Activated CD8-positive, alpha-beta memory T cell treated with anti-CD3 and anti-CD28 coated beads for 48 hours (primary cell): ENCODE data around the gene SP8.

Source experiments
- DNase-seq, 3 experiments: peaks; one replicate each; pipeline ENCODE4 v3.0.0-alpha.2; 2020; ENCODE audit warnings: low read depth in 2 of 3, low spot score in 2 of 3

The SP8 gene

DNA sequence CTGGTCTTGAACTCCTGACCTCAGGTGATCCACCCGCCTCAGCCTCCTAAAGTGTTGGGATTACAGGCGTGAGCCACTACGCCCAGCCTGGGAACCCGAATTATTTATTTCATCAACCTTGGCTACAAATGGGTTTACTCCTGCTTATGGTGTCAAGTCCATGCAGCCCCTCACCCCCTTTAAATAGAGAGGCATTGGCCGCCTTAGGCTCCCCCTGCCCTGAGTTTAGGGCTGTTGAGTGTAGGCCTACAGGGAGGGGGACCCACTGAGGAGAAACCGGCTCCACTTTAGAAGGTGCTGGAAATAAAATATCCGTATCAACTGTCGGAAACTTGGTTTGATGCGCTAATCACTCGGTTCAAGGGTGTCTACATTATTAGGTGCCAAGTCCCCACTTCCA, 8.7 kb upstream of the SP8 start:
- no peak for DNase-seq

DNA sequence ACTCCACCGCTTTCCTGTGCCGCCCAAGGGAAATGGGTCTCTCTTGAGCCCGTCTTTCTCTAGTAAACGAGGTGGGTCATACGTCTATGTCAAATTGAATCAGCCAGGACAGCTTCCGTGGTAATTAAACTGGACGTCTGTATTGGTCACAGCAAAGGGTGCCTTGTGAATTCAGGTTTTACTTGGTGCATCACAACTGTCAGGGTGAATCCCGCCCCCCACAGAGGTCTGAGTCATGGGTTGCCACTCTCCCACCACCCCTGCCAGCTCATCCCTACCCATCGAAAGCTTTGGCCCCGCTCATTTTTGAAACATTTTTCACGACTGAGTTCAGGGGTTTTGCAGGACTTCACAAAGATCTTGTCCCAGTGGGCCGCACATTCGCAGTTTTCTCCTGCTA, 8.0 kb upstream of the SP8 start:
- DNase-seq: no peak

DNA sequence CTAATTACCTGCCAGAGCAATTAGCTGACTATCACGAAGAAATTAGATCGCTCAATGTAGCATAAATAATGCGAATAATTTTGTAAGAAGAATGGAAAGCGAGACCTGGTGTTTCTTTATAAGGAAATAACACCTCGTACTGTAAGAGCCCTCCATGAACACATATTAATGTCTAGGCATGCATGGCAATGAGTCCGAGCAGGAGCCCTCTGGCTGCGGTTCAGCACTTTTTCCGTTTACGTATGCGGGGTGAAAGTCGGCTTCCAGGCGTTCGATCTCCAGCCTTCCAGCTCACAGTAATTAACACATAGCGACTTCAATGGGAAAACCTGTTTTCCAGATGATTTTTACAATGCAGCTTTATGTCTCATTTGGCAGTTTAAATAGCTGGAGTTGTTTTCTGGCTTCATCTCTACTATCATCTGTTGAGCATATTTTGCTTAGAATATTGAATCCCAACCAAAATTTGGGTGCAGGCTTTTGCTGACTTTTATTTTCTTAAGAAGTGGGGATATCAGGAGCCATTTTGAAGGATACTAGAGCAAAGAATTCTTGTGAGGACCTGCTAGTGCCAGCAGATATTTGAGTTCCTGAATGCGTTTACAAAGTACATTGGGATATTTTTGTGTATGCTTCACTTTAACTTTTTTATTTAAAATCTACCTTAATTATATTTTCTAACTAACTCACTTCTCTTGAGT, 7.2 kb upstream of the SP8 start:
- no peak for DNase-seq

DNA sequence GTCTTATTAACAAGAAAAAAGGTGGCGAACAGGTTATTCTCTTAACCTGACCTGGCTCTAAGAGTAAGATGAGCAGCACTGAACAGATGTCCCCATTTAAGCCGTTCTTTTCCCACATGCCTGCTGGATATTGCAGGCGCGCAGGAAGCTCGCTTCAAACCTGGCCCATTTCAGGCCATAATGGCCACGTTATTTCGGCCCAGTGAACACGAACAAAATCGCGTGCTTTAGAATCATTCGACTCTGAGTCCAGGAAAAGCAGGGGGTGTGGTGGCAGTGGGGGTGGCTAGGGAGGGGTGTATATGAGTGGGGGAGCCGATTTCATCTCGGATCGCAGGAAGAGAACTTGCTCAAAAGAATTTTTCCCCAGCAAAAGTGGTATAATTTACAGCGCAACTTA, 6.6 kb upstream of the SP8 start:
- DNase-seq: no peak

DNA sequence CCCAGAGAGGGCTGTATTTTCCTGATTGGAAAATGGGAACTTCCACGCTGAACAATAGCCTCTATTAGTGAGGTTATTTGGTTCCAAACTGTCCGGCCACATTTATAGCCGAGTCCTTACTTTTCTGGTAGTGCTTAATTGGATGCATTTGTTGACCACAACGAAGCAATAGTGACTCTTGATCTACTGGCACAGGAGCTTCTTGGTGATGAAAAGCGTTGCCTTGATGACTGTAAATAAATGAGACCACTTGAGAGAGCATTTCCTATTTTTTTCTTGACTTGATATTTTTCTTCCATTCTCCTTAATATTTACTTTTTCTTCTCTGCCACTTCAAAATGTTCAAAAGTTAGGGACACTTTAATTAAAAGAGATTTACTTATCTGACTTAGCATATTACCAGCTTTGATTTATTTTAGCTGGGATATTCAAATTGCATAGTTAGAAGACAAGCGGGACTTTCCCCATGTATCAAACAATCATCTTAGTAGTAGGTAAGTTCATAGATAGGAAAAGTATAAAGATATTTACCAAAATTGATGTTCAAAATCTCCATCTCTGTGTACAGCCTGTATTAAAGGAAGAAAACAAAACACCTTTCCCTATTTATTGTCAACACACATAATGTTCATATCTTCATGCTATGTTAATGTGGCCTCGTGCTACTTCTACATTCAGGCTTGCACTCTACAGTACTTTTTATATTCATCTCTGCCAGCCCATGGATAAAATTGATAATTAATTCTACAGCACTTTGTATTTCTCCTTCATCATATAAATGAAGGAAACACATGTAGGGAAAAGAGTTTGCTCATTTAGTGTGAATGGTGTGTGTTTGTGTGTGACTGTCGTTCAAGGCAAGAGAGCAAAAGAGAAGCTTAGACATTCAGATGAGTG, 5.1 kb upstream of the SP8 start:
- DNase-seq: no peak

DNA sequence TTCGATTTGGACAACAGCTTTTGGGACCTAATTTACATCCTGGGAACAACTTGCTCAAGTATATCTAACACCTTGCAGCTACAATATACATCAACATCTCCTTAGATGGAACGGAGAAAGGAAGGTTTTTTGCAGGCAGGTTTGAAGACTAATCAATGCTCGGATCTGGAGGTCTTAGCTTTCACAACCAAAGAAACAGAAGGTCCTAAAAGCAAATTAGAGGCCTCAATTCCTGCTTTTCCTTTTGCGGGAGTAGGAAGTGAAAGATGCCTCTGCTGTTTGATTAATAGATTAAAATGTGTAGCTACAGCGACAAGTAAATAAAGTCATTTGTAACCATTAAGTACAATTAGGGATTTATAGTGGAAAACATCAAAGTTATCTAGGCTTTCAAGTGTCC, 3.7 kb upstream of the SP8 start:
- no peak for DNase-seq

DNA sequence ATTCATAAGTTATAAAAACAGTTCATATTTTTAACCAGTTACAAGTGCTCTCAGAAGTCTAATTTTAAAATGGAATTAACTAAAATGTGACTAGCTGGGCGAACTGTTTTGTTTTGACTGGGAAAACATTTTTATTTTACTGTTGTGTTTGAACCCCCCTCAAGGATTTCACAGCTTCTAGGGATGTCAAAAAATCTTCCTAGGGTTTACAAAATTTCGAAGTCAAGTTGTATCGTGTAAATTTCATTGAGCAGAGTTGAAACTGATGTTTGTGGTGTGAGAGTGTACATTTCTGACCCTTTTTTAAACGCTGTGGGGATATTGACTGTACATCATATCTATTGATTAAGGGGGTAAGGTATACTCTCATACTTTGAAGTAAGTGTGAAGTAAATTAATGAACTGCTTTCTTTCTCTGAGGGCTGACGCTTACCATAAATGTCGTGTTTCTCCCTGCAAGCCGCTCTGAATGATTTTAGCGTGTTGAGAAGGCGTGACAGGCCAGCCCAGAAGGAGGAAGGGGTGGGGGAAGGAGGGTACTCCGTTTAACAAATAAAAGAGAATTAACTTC, 1.8 kb upstream of the SP8 start:
- no peak for DNase-seq

DNA sequence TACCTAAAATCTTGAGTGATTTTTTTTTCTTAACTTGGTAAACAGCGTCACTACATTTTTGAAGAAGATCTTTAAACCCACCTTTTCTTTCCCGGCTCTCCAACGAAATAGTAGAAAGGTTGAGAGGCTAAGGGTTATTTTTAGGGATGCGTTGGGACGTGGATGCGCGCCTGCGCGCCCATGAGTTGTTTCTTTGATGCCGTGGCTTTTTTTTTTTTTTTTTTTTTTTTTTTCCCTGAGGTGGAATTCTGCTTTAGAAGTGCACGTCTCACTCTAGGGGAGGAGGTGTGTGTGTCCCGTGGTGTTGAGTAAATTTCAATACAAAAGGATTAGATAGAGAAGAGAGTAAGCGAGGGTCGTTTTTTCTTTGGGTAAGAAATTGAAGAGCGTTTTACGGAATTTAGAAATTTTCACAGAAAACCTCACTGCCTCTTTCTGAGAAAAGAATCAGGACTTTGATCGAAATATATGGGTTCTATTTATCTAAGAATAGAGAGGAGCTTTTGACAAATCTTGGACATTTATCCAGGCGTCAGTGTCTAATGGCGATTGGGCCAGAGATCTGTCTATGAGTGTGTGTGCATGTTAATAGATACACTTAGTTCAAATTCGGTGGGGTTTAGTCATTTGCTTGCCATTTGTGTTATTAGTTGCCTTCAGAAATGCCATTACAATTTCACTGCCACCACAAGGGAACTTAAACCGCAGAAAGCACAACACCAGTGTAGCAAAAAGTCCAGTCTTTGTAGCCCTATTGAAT, 1.2 kb upstream of the SP8 start:
- DNase-seq: no peak

DNA sequence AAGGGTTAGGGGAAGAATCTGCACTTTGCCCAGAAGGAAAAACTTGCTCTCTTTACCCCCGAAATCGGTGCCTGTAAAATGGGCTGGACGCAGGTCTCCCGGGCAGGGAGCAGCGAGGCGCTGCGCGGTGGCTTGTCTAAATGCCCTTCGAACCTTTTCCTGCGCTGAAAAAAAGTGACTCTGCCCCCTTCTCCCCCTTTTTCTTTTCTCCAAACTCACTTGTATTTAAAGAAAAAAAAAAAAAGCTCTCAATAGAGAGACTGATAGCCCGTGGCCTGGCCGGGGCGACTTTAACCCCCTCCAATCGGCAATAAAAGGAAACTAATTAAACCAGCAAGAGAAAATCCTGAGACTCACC, 286 bp downstream of the SP8 start:
- DNase-seq: no peak

DNA sequence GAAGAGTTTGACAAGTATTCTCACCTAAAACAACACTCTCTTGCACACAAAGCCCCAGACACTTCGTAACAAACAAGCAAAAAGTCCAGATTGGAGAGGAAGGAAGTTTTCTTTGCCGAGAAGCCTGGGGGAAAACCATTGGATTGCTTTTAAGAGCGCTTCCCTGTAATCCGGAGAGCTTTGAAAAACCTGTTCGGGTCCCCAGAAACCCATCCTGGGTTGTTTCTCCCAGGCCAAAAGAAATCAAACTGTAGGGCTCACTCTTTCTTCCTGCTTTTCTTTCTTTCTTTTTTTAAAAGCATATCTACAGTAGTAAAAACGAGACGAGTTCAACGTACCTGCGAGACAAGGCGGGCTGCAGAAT, 655 bp downstream of the SP8 start:
- no peak for DNase-seq

DNA sequence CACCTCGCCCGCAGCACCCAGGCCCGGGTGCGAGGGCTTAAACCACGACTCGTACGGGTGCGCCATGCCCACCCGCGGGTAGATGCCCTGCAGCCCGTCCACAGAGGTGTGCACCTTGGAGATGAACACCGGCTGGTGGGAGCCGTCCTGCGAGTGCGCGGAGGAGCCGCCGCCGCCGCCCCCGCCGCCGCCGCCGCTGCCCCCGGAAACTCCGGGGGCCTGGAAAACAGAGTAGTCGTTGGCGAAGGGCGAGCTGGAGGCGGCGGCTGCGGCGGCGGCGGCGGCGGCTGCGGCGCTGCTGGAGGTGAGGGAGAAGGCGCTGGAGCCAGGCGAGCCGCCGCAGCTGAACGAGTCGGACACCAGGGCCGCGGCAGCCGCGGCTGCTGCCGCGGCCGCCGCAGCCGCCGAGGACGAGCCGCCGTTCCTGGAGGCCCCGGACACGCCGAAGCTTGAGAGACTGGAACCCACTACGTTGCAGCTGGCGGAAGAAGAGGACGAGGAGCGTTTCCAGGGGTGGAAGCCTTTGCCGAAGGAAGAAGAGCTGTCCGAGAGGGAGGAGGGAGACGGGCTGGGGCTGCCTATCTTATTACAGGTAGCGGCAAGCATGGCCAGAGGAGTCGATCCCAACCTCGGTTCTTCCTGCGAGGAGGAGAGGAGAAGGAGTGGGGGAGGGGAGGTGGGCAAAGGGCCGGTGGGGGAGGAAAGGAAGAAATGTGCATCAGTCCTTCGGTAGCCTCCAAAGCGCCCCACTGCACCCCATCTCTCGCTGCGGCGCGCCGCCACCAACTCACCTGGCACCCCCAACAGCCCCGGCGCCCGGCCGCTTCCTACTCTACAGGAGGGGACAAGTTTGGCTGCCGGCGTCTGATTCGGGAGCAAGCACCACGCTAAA, 1.3 kb downstream of the SP8 start:
- DNase-seq: no peak

DNA sequence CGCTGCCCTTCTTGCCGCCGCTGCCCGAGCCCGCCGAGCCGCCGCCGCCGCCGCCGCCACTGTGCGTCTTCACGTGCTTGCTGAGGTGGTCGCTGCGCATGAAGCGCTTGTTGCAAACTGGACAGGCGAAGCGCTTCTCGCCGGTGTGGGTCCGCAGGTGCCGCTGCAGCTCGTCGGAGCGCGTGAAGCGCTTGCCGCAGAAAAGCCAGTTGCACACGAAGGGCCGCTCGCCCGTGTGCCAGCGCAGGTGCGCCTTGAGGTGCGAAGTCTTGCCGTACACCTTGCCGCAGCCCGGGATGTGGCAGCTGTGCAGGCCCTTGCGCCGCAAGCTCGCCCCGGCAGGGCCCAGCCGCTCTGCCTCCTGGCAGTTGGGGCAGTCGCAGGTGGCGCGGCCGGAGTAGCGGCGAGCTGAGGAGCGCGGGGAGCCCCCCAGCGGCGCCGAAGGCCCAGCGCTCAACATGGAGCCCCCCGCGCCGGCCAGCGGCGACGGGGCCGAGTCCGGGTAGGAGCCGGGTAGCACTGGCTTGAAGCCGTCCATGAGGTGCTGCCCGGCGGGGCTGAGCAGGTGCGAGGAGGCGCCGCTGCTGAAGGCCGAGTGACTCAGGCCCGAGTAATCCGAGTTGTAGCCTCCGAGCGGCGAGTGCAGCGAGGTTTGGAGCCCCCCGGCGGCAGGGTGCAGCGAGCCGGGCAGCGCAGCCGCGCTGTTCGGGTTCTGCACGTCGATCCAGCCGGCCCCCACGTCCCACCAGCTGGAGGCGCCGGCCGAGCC, 2.1 kb downstream of the SP8 start:
- DNase-seq: no peak

DNA sequence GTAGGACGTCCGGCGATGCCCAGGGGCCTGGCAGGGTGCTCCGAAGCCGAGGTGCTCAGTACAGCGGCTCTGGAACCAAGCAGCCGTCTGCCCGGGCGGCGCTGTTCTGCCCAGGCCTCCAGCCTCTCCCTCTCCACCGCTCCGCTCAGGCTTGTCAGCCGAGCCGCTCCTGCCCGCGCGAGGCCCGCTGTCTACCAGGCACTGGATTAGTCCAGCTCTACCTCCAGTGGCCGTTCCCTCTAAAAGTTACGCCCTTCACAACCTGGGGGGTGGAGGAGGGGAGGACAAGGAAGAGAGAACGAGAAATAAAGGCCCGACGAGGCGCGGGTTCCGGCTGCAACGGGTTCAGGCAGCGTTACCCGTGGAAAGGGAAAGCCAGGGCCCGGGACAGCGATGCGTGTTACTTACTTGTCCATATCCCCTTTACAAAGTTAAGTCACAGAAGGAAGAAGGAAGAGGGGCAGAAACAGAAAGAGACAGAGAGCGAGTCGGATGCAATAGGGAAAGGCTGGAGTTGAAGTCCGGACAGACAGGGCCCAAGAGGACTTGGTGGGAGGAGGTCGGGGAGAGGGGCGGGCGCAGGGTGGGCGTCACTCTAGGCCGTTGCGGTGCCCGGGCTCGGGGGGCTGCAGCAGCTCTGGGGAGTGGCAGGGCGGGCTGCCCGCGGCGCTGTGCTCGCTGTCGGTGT, 2.8 kb downstream of the SP8 start:
- DNase-seq: no peak

DNA sequence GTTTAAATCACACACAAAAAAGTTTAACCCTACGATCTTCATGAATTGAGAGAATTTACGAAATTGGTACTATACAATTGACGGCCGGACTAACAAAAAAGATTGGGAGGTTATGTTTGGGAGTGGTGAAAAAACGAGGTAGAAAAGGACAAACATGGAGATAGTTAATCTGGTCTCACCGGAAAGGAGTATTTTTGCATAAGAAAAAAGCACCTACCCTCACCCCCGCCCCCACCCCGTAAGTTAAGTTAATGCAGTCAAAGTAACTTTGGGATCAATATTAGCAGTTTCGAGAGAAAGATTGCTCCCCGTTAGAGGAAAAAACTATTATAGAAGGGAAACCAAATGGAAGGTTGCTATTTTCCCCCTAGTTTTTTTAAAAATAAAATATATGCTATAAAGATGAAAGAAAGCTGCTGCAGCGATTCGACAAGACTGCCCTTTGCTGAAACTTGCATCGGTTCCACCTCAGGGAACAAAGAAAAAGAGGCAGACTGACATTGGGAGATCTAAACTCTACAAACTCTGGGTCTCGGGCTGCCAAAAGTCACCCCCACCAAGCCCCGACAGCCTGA, 3.5 kb downstream of the SP8 start:
- DNase-seq: no peak

DNA sequence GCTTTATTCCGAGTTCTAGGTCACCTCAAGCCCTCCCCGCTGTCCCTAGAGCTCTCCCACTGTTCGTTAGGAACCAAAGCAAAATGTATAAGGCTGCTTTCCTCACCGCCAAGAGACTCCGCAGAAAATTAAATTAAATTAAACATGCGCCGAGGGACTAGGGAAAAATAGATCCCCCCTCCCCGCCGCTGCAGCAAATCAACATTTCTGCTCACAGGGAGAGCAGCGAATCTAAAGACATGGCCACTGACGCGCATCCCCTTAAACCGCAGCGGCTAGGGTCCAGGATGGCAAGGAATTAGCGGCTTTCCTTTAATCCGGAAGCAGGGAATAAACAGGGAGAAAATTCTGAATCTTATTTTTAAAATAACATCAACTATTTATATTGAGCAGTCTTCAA, 7.6 kb downstream of the SP8 start:
- no peak for DNase-seq

DNA sequence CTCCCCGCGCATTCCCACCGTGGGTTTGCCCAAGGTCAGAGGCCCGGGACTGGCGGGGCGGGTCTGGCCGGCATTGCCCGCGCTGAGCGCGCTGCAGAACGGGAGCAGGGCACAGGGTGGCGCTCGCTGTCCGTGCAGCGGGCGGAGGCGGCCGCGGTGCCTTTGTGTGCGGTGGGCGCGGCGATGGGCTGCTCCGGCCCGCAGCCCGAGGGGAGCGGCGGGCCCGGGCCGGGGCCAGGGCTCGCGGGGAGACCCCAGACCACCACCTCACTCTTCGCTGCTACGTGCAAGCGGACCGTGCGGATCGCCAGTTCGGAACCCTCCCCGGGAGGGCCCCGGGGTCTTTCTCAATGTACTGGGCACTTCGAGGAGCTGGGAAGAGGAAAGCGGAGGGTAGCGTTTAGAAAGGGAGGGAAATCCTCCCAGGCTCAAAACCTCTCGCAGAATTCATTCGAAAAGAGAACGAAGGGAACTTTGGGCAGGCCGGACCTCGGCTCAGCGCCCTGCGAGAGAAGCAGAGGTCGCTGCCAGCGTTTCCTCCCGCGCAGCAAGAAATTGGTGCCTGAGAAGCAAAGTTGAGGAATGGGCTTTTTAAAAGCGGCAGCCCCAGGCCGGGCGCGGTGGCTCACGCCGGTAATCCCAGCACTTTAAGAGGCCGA, 8.5 kb downstream of the SP8 start:
- no peak for DNase-seq

DNA sequence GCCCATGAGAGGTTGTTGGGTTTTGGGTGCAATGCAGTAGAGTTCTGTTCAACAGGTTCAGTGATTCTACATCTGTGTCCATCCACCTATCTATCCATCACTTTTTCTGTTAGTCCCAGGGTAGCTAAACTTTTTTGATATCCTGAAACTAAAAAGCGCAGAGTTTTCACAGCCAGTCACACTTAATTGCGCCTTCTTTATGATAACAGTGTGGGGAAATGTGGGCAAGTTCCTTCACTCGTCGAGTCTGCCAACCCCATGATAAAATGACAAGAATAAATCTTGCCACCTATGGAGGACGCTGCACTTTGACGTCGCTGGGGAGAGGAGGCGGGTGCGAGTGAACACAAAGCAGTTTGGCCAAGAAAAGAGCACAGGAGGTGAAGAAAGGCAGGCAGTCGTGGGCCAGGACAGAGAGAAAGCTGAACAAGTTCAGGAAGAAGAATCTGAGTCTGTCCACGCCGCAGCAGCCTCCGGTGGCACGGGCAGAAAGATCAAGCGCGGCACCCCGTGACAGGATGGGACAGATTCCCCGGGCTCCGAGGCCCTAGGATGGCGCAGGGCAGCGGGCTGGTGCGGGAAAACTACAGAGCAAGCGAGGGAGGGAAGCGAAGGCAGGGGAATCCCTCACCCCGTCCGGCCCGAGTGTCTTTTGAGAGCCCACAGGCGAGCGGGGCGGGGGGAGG, 9.2 kb downstream of the SP8 start:
- no peak for DNase-seq

DNA sequence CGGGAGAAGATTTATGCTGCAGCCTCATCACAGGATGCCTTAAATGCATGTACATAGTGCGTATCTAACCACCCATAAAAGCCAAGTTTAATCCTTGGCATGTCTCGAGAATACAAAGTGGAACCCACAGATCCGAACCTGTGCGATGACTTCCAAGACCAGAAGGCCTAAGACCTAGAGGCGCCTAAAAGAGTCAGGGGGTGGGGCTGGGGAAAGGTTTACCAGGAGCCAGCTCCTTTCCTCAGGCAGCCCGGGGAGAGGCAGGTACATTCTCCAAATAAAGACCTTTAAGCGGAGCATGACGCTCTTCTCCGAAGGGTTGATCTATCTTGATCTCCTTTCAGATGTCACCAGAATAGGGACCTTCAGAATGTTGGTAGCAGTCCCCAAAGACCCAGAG, 9.7 kb downstream of the SP8 start:
- DNase-seq: no peak
